Skeletal muscle satellite cell (primary cell): ENCODE results near the gene UPP2.

Experiments used
- H3K27me3 ChIP-seq: 2 replicates; pipeline ENCODE4 v1.7.0; 2013; ENCODE audit warnings: low read length; ENCODE audit not compliant: control insufficient read depth, insufficient read depth
- H3K36me3 ChIP-seq: 2 replicates; pipeline ENCODE4 v1.7.0; 2013; ENCODE audit warnings: mild to moderate bottlenecking, control low read depth, low read length; ENCODE audit not compliant: insufficient read depth
- H3K4me1 ChIP-seq: 2 replicates; pipeline ENCODE4 v1.7.0; 2013; ENCODE audit warnings: low read length; ENCODE audit not compliant: control insufficient read depth, insufficient read depth
- H3K4me2 ChIP-seq: 2 replicates; pipeline ENCODE4 v1.7.0; 2013; ENCODE audit warnings: mild to moderate bottlenecking, low read length
- H3K4me3 ChIP-seq: 2 replicates; pipeline ENCODE4 v1.7.0; 2013; ENCODE audit warnings: low read length
- H3K9ac ChIP-seq: 2 replicates; pipeline ENCODE4 v1.7.0; 2013; ENCODE audit warnings: mild to moderate bottlenecking, low read depth, low read length, moderate library complexity
- H3K9me3 ChIP-seq: replicated peaks from 2 replicates; pipeline ENCODE4 v1.7.0; 2013; ENCODE audit warnings: mild to moderate bottlenecking, control low read depth, low read length

The UPP2 gene

DNA sequence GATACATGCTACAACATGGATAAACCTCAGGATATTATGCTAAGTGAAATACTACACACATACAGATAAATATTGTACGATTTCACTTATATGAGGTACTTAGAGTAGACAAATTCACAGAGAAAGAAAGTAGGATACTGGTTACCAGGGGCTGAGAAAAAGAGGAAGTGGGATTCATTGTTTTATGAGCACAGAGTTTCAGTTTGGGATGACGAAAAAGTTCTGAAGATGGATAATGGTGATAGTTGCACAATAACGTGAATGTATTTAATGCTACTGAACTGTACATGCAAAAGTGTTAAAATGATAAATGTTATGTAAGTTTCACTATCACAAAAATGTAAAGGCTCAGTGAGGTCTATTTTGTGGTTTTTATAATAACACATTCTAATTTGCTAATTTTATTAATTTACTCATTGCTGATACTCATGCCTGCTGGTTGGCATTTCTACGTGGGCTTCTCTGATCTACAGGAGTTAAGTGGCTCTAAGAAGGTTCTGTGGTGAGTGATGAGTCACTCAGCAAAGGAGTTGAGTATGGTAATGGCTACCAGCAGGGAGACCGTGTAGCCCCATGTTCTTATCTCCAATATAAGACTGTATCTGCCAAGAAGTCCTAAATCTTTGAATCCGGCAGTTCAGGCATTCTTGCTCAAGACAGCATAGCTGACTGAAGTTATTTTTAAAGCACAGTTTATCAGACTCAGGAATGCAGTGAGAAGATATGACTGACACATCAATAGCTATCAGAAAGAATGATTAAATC is 41.1 kb downstream of the UPP2 start:
- Histone ChIP-seq H3K36me3 (no peaks in the 10 kb centered on the region), H3K4me3 (no peak overlapping the region), H3K4me1 (no peaks in the 10 kb centered on the region), H3K9me3 (no peaks in the 10 kb centered on the region), H3K27me3 (no peaks in the 10 kb centered on the region), H3K9ac (no peak overlapping the region), H3K4me2 (no peak overlapping the region)

DNA sequence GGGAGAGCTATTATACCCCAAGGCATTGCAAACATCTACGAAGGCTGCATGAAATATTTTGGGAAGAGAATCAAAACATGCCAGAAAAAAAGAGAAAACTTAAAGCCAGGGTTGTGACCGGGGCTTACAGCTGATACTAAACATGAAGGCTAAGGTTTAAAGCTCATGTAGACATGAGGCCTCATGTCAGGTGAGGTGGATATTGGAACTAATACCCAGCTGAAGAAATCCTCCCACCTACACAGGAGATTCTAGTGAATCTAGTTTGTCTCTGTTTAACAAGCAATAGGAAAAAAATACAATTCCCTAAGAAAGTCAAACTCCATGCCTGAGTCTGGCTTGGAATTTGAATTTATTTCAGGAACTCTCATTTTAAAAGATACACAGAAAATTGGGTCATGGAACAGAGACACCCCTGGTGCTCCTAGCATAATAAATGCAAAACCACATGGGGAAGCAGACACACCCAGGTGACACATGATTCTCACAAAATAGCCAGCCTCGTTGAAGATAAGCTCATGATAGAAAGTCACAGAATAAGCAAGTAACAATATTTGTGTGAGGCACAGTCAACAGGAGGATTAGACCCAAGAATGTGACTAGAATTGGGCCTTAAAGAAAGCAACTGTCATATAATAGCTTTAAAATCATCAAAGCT is 42.2 kb downstream of the UPP2 start:
- Histone ChIP-seq H3K4me3 (no peak overlapping the region), H3K4me1 (no peaks in the 10 kb centered on the region), H3K4me2 (no peak overlapping the region), H3K36me3 (no peaks in the 10 kb centered on the region), H3K9me3 (no peaks in the 10 kb centered on the region), H3K9ac (no peak overlapping the region), H3K27me3 (no peaks in the 10 kb centered on the region)

DNA sequence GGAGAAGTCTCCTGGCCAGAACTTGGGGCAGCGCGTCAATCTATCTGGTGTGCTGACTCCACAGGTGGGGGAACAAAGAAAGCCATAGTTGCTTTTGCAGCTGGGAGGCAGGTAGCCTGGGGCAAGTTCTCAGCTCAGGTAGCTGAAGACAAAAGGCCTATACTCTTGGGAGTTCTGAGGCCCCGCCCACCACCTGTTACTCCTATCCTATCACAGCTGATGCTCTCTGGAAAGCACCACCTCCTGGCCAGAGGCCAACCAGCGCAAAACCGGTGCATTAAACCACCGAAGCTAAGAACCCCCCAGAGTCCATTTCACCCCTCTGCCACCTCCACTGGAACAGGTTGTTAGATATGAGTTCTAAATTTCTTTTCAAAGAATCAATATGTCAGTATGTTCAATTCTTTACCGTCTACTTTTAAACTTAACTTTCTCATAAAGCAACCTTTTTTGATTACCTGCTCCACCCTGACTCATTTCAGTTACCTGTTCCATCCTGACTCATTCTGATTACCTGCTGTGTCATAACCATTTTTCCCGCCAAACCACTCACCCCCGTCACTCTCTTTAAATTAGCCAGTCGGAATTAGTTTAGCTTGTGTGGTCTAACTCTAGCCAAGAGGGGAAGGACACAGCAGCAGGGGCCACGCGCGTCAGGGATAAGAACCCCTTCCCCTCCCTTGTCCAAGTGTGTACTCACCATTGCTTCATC is 43.4 kb downstream of the UPP2 start:
- Histone ChIP-seq H3K9me3 (no peaks in the 10 kb centered on the region), H3K9ac (no peak overlapping the region), H3K4me3 (no peak overlapping the region), H3K4me2 (no peak overlapping the region), H3K36me3 (no peaks in the 10 kb centered on the region), H3K4me1 (no peaks in the 10 kb centered on the region), H3K27me3 (no peaks in the 10 kb centered on the region)

DNA sequence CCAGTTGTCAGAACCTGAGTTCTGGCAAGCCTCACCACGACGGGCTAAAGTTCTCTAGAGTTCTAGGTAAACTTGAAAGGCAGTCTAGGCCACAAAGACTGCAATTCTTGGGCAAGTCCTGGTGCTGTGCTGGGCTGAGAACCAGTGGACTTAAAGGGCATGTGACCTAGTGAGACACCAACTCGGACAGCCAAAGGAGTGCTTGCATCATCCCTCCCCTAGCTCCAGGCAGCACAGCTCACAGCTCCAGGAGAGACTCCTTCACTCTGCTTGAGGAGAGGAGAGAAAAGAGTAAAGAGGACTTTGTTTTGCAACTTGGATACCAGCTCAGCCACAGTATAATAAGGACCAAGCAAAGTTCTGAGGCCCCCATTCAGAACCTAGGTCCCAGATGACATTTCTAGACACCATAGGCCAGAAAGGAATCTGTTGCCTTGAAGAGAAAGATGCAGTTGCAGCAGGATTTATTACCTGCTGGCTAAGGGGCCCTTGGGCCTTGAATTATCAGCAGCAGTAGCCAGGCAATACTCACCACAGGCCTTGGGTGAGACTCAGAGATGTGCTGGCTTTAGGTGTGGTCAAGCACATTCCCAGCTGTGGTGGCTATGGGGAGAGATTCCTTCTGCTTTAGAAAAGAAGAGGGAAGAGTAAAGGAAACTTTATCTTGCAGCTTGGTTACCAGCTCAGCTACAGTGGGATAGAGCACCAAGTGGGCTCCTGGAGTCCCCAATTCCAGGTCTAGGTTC is 51.8 kb downstream of the UPP2 start:
- no peak overlapping the region for H3K4me2 ChIP-seq
- no peak overlapping the region for H3K4me3 ChIP-seq
- H3K27me3 ChIP-seq = no peaks in the 10 kb centered on the region
- H3K9me3 ChIP-seq = no peaks in the 10 kb centered on the region
- no peaks in the 10 kb centered on the region for H3K36me3 ChIP-seq
- H3K4me1 ChIP-seq = no peaks in the 10 kb centered on the region
- H3K9ac ChIP-seq = no peak overlapping the region

DNA sequence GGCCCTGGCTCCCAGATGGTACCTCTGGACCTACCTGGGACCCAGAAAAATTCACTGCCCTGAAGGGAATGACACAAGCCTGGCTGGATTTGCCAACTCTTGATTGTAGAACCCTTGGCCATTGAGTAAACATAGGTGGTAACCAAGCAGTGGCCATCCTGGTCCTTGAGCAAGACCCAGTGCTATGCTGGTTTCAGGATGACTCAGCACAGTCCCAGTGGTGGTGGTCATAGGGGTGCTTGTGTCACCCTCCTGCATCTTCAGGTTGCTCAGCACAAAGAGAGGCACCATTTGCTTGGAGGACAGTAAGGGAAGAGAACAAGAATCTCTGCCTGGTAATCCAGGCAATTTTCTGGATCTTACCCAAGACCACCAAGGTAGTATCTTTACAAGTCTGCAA is 52.9 kb downstream of the UPP2 start:
- no peak overlapping the region for H3K4me2 ChIP-seq

DNA sequence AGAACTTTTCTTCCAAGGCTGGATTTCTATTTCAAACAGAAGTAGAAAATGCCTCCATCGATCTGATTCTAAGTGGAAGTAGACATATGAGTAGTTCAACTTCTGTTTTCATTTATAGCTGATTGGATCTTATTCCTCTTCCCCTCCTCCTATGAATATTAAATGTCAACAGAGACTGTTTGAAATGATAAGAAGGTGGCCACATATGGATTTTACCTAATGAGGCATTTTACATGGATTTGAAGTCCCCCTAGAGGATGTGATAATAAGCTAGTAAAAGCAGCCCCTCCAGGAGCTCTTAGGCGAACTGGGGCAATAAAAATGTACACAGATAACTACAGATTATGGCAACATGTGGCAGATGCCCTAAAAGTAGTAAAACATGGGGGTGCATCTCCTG is 71.0 kb downstream of the UPP2 start:
- no peak overlapping the region for H3K4me3 ChIP-seq
- no peaks in the 10 kb centered on the region for H3K4me1 ChIP-seq
- no peaks in the 10 kb centered on the region for H3K36me3 ChIP-seq
- H3K4me2 ChIP-seq = no peak overlapping the region
- H3K9me3 ChIP-seq = no peaks in the 10 kb centered on the region
- no peak overlapping the region for H3K9ac ChIP-seq
- peaks cover 3% of the 10 kb centered on the region for H3K27me3 ChIP-seq

More for the DNA sequence above, 52.9 kb downstream of the UPP2 start:
- no peak overlapping the region for H3K4me3 ChIP-seq
- H3K4me1 ChIP-seq = no peaks in the 10 kb centered on the region
- H3K9me3 ChIP-seq = no peaks in the 10 kb centered on the region
- H3K36me3 ChIP-seq = no peaks in the 10 kb centered on the region
- H3K27me3 ChIP-seq = no peaks in the 10 kb centered on the region
- H3K9ac ChIP-seq = no peak overlapping the region

DNA sequence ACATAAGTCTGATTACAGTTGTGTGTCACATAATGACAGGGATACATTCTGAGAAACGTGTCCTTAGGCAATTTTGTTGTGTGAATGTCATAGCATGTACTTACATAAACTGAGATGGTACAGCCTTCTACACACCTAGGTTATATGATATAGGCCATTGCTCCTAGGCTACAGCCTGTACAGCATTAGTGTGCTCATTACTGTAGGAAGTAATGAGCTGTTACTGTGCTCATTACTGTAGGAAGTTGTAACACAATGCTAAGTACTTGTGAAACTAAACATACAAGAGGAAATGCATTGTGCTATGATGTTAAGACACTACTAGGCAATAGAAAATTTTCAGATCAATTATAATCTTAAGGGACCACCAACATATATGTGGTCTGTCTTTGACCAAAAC is 72.8 kb downstream of the UPP2 start:
- Histone ChIP-seq H3K9me3 (no peaks in the 10 kb centered on the region), H3K36me3 (no peaks in the 10 kb centered on the region), H3K4me2 (no peak overlapping the region), H3K4me3 (no peak overlapping the region), H3K9ac (no peak overlapping the region), H3K4me1 (no peaks in the 10 kb centered on the region), H3K27me3 (peaks cover 3% of the 10 kb centered on the region)

DNA sequence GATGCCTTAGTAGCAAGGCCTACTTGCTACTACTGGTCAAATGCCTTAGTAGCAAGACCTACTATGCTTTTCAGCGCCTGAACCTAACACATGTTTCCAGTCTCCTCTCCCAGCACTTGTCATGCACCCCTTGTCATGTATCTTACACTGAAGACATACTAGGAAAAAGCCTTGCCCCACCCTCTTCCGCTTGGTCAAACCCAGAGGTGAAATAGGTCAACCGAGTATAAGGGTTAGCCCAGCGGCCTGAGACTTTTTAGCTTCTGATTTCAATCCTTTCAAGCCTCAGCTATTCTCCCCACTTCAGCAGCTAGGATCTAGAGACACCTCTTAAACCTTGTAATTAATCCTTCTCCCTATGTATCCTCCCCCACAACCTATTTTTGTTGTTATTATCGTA is 73.3 kb downstream of the UPP2 start:
- Histone ChIP-seq H3K27me3 (peaks cover 3% of the 10 kb centered on the region), H3K9me3 (no peaks in the 10 kb centered on the region), H3K4me2 (no peak overlapping the region), H3K9ac (no peak overlapping the region), H3K36me3 (no peaks in the 10 kb centered on the region), H3K4me1 (no peaks in the 10 kb centered on the region), H3K4me3 (no peak overlapping the region)

DNA sequence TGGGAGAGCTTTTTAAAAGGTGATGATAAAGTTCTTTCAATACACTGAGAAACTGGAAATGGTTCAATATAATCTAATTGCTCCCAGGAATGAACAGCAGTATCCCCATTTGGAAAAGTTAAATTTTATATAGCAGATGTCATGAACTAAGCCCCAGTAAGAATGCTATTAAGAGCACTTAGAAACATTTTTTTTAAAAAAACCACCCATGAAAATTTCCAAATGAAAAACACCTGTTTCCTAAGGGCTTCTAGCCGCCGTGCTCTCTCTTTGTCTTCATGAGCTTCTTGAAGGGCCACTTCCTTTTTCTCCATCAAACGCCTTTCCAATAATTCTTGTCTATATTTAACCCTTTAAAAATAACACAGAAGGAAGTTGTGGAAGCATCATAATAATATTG is 77.0 kb downstream of the UPP2 start:
- H3K4me1 ChIP-seq = no peaks in the 10 kb centered on the region
- no peaks in the 10 kb centered on the region for H3K9me3 ChIP-seq
- H3K36me3 ChIP-seq = no peaks in the 10 kb centered on the region
- H3K4me2 ChIP-seq = no peak overlapping the region
- H3K4me3 ChIP-seq = no peak overlapping the region
- no peak overlapping the region for H3K9ac ChIP-seq
- H3K27me3 ChIP-seq = peaks cover 24% of the 10 kb centered on the region

DNA sequence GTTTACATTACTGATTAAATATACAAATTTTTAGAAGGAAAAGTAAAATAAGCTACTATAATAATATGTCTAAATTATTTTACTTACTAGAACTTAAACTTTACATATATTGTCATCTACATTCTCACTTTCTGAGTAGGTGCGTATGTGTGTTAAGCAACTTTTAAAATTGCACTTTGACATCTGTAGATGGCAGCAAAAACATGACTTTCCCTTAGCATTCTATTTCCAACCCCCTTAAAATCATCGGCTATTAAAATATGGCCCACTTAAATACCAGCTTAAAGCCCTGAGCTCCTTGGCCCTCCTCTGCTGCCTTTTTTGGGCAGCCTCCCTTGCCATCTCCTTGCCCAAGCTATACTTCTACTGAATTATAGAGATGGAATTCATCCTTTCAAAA is 78.0 kb downstream of the UPP2 start:
- Histone ChIP-seq H3K9me3 (no peaks in the 10 kb centered on the region), H3K4me2 (no peak overlapping the region), H3K9ac (no peak overlapping the region), H3K27me3 (peaks cover 26% of the 10 kb centered on the region), H3K36me3 (no peaks in the 10 kb centered on the region), H3K4me3 (no peak overlapping the region), H3K4me1 (no peaks in the 10 kb centered on the region)

DNA sequence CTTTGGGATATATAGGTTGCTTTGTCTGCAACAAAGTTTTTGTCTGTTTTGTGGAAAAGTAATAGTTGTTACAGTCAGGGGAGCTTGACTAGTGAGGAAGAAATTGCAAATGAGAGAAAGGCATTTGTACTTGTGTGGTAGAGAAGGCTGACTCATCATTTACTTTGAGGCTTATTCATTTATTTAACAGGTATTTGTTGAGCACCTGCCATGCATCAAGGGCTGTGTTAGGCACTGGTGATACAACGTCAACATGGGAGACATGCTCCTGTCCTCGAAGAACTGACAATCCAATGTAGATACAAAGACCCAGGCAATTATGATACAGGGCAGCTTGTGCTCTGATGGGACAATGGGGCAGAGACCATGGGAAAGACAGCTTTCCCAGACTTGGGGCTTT is 79.5 kb downstream of the UPP2 start:
- Histone ChIP-seq H3K4me2 (no peak overlapping the region), H3K27me3 (peaks cover 29% of the 10 kb centered on the region), H3K4me3 (no peak overlapping the region), H3K36me3 (no peaks in the 10 kb centered on the region), H3K9me3 (no peaks in the 10 kb centered on the region), H3K4me1 (no peaks in the 10 kb centered on the region), H3K9ac (no peak overlapping the region)
